HepG2 (cell line): ENCODE results near the gene SNX30. TPM values are rescaled to one million over a fixed set of nuclear protein-coding genes. Genes with fewer than 3 reads are reported as not detected.

Experiments used
- ATAC-seq: fragments of 200-7000 bp; cut with Tn5 transposase; 3 replicates; pipeline ENCODE4 v1.9.1; 2020; ENCODE audit warnings: mild to moderate bottlenecking, moderate library complexity
- BruUV-seq: library from RNA; stranded (reverse); fragments of 400-500 nt; replicated peaks from 2 replicates; lab custom pipeline; 2021; lab: Mats Ljungman, UMichigan
- CTCF ChIA-PET: fragments of 300-600 bp; formaldehyde crosslinking; extraction: SDS; loops from one replicate; lab custom pipeline; 2021; ENCODE audit warnings: low total read pairs, inconsistent platforms, low intra/inter-chr PET ratio; lab: Yijun Ruan, JAX
- POLR2A ChIA-PET: fragments of 350-600 bp; sonication (Branson Sonifier 250); formaldehyde crosslinking; loops from one replicate; lab custom pipeline; 2020; ENCODE audit warnings: antibody characterized with exemption, inconsistent platforms; lab: Yijun Ruan, JAX
- DNase-seq: peaks from one replicate; pipeline ENCODE4 v3.0.0-alpha.2; 2015; ENCODE audit warnings: low spot score
- FAIRE-seq: peaks from 3 replicates; lab custom pipeline; 2011; peaks lifted over from hg19 to GRCh38; lab: Jason Lieb, UNC
- H2AFZ ChIP-seq: one replicate; pipeline ENCODE4 v1.6.1; 2011; ENCODE audit warnings: low read length, inconsistent platforms
- H3K27ac ChIP-seq: fragments of 300-600 bp; 3 replicates; pipeline ENCODE4 v1.8.0; 2011; ENCODE audit warnings: mixed run types, mild to moderate bottlenecking, mixed read lengths, low read length, inconsistent platforms; ENCODE audit not compliant: insufficient read depth; ENCODE audit errors: extremely low read length
- H3K27me3 ChIP-seq, 2 experiments: fragments of 200-600 bp in 1 of 2; 2 replicates in 1 of 2; 3 replicates in 1 of 2; pipeline versions ENCODE4 v1.6.0 to v1.8.0; 2011; ENCODE audit warnings: low read length in 2 of 2, mild to moderate bottlenecking in 2 of 2, moderate library complexity in 2 of 2, inconsistent platforms in 1 of 2; ENCODE audit not compliant: insufficient read depth in 2 of 2, control insufficient read depth in 1 of 2
- H3K36me3 ChIP-seq, 2 experiments: fragments of 200-600 bp in 1 of 2; replicated peaks in 1 of 2; 2 replicates in 1 of 2; 3 replicates in 1 of 2; pipeline versions ENCODE4 v1.5.1 to v1.8.0; 2011; ENCODE audit warnings: low read length in 2 of 2, inconsistent platforms in 1 of 2; ENCODE audit not compliant: insufficient read depth in 2 of 2, control insufficient read depth in 1 of 2
- H3K4me1 ChIP-seq: 2 replicates; pipeline ENCODE4 v1.5.1; 2012; ENCODE audit warnings: low read length, inconsistent platforms; ENCODE audit not compliant: insufficient read depth
- H3K4me2 ChIP-seq: 2 replicates; pipeline ENCODE4 v1.6.0; 2011; ENCODE audit warnings: low read depth, low read length, inconsistent platforms
- H3K4me3 ChIP-seq, 3 experiments: fragments of 200-600 bp in 1 of 3; sonication (generic), shearing (Covaris generic) in 1 of 3; replicated peaks in 1 of 3; 2 replicates each; pipeline ENCODE4 v1.5.1; 2011 to 2016; ENCODE audit warnings: low read length in 3 of 3, inconsistent platforms in 2 of 3, low read depth in 2 of 3, mild to moderate bottlenecking in 2 of 3, control low read depth in 1 of 3, mixed read lengths in 1 of 3; ENCODE audit not compliant: insufficient read depth in 1 of 3
- H3K79me2 ChIP-seq: one replicate; pipeline ENCODE4 v1.6.1; 2011; ENCODE audit warnings: low read length, inconsistent platforms; ENCODE audit not compliant: insufficient read depth
- H3K9ac ChIP-seq: 2 replicates; pipeline ENCODE4 v1.6.0; 2011; ENCODE audit warnings: mild to moderate bottlenecking, low read depth, low read length, inconsistent platforms; ENCODE audit not compliant: insufficient read depth
- H3K9me3 ChIP-seq: 2 replicates; pipeline ENCODE4 v1.5.1; 2012; ENCODE audit warnings: mild to moderate bottlenecking, low read length
- H4K20me1 ChIP-seq: 2 replicates; pipeline ENCODE4 v1.6.0; 2011; ENCODE audit warnings: inconsistent platforms, mild to moderate bottlenecking, low read length, moderate library complexity; ENCODE audit not compliant: insufficient read depth
- CAMTA2 ChIP-seq: sonication (generic); formaldehyde crosslinking; IDR thresholded peaks from 2 replicates; pipeline ENCODE4 v1.4.0; 2020; ENCODE audit warnings: mild to moderate bottlenecking, missing genetic modification reagents, borderline replicate concordance
- CREM ChIP-seq, 2 experiments: sonication (generic) in 1 of 2; formaldehyde crosslinking in 1 of 2; IDR thresholded peaks; 2 replicates each; pipeline versions ENCODE4 v1.4.0 to v1.6.1; 2016 to 2020; ENCODE audit warnings: antibody characterized with exemption in 1 of 2, mild to moderate bottlenecking in 1 of 2, missing genetic modification reagents in 1 of 2
- CTCF ChIP-seq: sonication (generic); formaldehyde crosslinking; IDR thresholded peaks from 2 replicates; pipeline ENCODE4 v1.5.0; 2020; ENCODE audit warnings: mild to moderate bottlenecking, missing genetic modification reagents, moderate library complexity
- DBP ChIP-seq: sonication (generic); formaldehyde crosslinking; IDR thresholded peaks from 2 replicates; pipeline ENCODE4 v1.4.0; 2020; ENCODE audit warnings: missing genetic modification reagents; ENCODE audit errors: not compliant biosample characterization
- ETS1 ChIP-seq: sonication (generic); formaldehyde crosslinking; IDR thresholded peaks from 2 replicates; pipeline ENCODE4 v1.4.0; 2020; ENCODE audit warnings: missing genetic modification reagents
- FOXM1 ChIP-seq: sonication (generic); formaldehyde crosslinking; IDR thresholded peaks from 2 replicates; pipeline ENCODE4 v1.5.0; 2020; ENCODE audit warnings: missing genetic modification reagents
- HNF4G ChIP-seq, 2 experiments: sonication (generic) in 1 of 2; formaldehyde crosslinking in 1 of 2; IDR thresholded peaks; 2 replicates each; pipeline versions ENCODE4 v1.4.0 to v1.6.1; 2011 to 2020; ENCODE audit warnings: borderline replicate concordance in 2 of 2, low read depth in 2 of 2, mild to moderate bottlenecking in 2 of 2, low read length in 1 of 2, missing genetic modification reagents in 1 of 2, moderate library complexity in 1 of 2
- KLF12 ChIP-seq: sonication (generic); formaldehyde crosslinking; IDR thresholded peaks from 2 replicates; pipeline ENCODE4 v1.4.0; 2020; ENCODE audit warnings: missing genetic modification reagents, borderline replicate concordance
- MLLT10 ChIP-seq: sonication (generic); formaldehyde crosslinking; IDR thresholded peaks from 2 replicates; pipeline ENCODE4 v1.4.0; 2020; ENCODE audit warnings: missing genetic modification reagents
- PITX1 ChIP-seq: sonication (generic); formaldehyde crosslinking; IDR thresholded peaks from 2 replicates; pipeline ENCODE4 v1.5.1; 2020; ENCODE audit warnings: mild to moderate bottlenecking, missing genetic modification reagents
- SIX4 ChIP-seq: sonication (generic); formaldehyde crosslinking; IDR thresholded peaks from 2 replicates; pipeline ENCODE4 v1.4.0; 2020; ENCODE audit warnings: missing genetic modification reagents
- SMC3 ChIP-seq: IDR thresholded peaks from 2 replicates; pipeline ENCODE4 v1.6.1; 2011; ENCODE audit warnings: low read length, improper control_type of control experiment
- SOX5 ChIP-seq: IDR thresholded peaks from 2 replicates; pipeline ENCODE4 v1.6.1; 2016; ENCODE audit warnings: borderline replicate concordance
- STAG1 ChIP-seq: sonication (generic); formaldehyde crosslinking; IDR thresholded peaks from 2 replicates; pipeline ENCODE4 v1.4.0; 2020; ENCODE audit warnings: missing genetic modification reagents
- TCF12 ChIP-seq, 2 experiments: fragments of 450-650 bp in 1 of 2; sonication (generic) in 1 of 2; formaldehyde crosslinking in 1 of 2; IDR thresholded peaks; 2 replicates each; pipeline versions ENCODE4 v1.6.1 to v1.8.0; 2017 to 2022; ENCODE audit warnings: antibody characterized with exemption in 1 of 2, mild to moderate bottlenecking in 1 of 2, missing genetic modification reagents in 1 of 2, moderate library complexity in 1 of 2
- XBP1 ChIP-seq: sonication (generic); formaldehyde crosslinking; IDR thresholded peaks from 2 replicates; pipeline ENCODE4 v1.5.0; 2020; ENCODE audit warnings: missing genetic modification reagents
- ZFY ChIP-seq: sonication (generic); formaldehyde crosslinking; IDR thresholded peaks from 2 replicates; pipeline ENCODE4 v1.4.0; 2020; ENCODE audit warnings: missing genetic modification reagents
- ZNF232 ChIP-seq: sonication (generic); formaldehyde crosslinking; IDR thresholded peaks from 2 replicates; pipeline ENCODE4 v1.4.0; 2020; ENCODE audit warnings: missing genetic modification reagents, borderline replicate concordance
- ZNF383 ChIP-seq: sonication (generic); formaldehyde crosslinking; IDR thresholded peaks from 2 replicates; pipeline ENCODE4 v1.4.0; 2020; ENCODE audit warnings: missing genetic modification reagents, mild to moderate bottlenecking, borderline replicate concordance
- ZNF570 ChIP-seq: sonication (generic); formaldehyde crosslinking; IDR thresholded peaks from 2 replicates; pipeline ENCODE4 v1.4.0; 2020; ENCODE audit warnings: mild to moderate bottlenecking, missing genetic modification reagents, borderline replicate concordance
- ZNF746 ChIP-seq: sonication (generic); formaldehyde crosslinking; IDR thresholded peaks from 2 replicates; pipeline ENCODE4 v1.8.0; 2022; ENCODE audit warnings: mild to moderate bottlenecking, missing genetic modification reagents
- ZSCAN9 ChIP-seq: IDR thresholded peaks from 2 replicates; pipeline ENCODE4 v1.6.1; 2016; ENCODE audit warnings: borderline replicate concordance
- WGBS: methylation state at CpG from one replicate; pipeline ENCODE4 v1.1.6; 2017; ENCODE audit warnings: low lambda C conversion rate; 5-methylcytosine and 5-hydroxymethylcytosine counted together
- in situ Hi-C: cut with HindIII; loops from 2 replicates; pipeline ENCODE4 v1.10.0; 2017; ENCODE audit warnings: low pct_unique_long_range_greater_than_20kb; ENCODE audit not compliant: extremely low pct_ligation_motif_present
- intact Hi-C: fragments of 100-400 bp; cut with micrococcal nuclease; formaldehyde crosslinking; loops from one replicate; pipeline ENCODE4 v1.10.0; 2022; ENCODE audit not compliant: unreplicated experiment
- polyA plus RNA-seq, 8 experiments: library from polyadenylated mRNA; depleted of rRNA in 3 of 8; stranded (reverse) in 7 of 8; unstranded in 1 of 8; fragments of >200 nt; fragmentation: Illumina TruSeq in 4 of 8; extraction: Trizol in 4 of 8; gene quantifications; 2 replicates each; pipeline versions ENCODE4 v1.2.1 to v1.2.3, GENCODE V29; 2011 to 2016; ENCODE audit warnings: low read depth in 4 of 8, missing spikeins in 1 of 8, mixed read lengths in 1 of 8; ENCODE audit not compliant: insufficient read depth in 1 of 8
- total RNA-seq, 5 experiments: library from RNA; depleted of rRNA; stranded (reverse); fragments of >200 nt; fragmentation: Illumina TruSeq; extraction: Trizol; gene quantifications; 2 replicates each; pipeline ENCODE4 v1.2.3, GENCODE V29; 2016; ENCODE audit warnings: low read depth in 1 of 5

Gene SNX30
- total and polyA plus RNA-seq, 2 of the 13 experiments (the other 11 are each of a cell fraction or from before 2014, with no cell fraction given), result 4.4 to 12.4 TPM

GRCh38 chr9:112921549-112921948, 171.0 kb downstream of the SNX30 start:
- no peak overlapping the region for H3K27ac ChIP-seq
- peak; percentile 74 for FAIRE-seq
- TF ChIP-seq STAG1 (CRISPR knock-in tag) (peak; percentile 56), KLF12 (no peak), PITX1 (CRISPR knock-in tag) (no peak), SMC3 (peak; percentile 47; the same call in 1 of the 2 replicates), MLLT10 (no peak), CAMTA2 (CRISPR knock-in tag) (no peak), ZNF383 (CRISPR knock-in tag) (no peak), ZFY (no peak), SIX4 (no peak), FOXM1 (CRISPR knock-in tag) (no peak), ZSCAN9 (CRISPR knock-in tag) (no peak), ETS1 (CRISPR knock-in tag) (no peak), ZNF570 (CRISPR knock-in tag) (no peak), TCF12 (IDR thresholded peaks at IDR 0.05) (no peak), TCF12 (CRISPR knock-in tag; IDR thresholded peaks at IDR 0.05) (no peak), XBP1 (CRISPR knock-in tag) (no peak), ZNF232 (CRISPR knock-in tag) (no peak), DBP (CRISPR knock-in tag) (no peak), CTCF (CRISPR knock-in tag) (peak; percentile 63), SOX5 (CRISPR knock-in tag) (no peak), HNF4G (IDR thresholded peaks at IDR 0.05; ENCODE audit: borderline replicate concordance, low read depth, low read length) (no peak), HNF4G (CRISPR knock-in tag; IDR thresholded peaks at IDR 0.05; ENCODE audit: borderline replicate concordance, low read depth) (no peak), ZNF746 (CRISPR knock-in tag) (no peak), CREM (IDR thresholded peaks at IDR 0.05) (no peak), CREM (CRISPR knock-in tag; IDR thresholded peaks at IDR 0.05) (no peak)
- TF ChIP-seq, all 625 proteins: peak for 3
- no TSS peak for BruUV-seq
- CTCF ChIA-PET, result interaction anchor here (6.3 kb wide), 1 partner anchor 190 kb away, joined by 74 read pairs; no protein-coding TSS in a partner anchor
- in situ Hi-C loops, result no loop called here
- peak; percentile 76 for ATAC-seq
- no peaks in the 10 kb centered on the region for H4K20me1 ChIP-seq
- H3K9ac ChIP-seq, result no peak overlapping the region
- H3K4me1 ChIP-seq, result no peaks in the 10 kb centered on the region
- no peak overlapping the region for H3K4me3 ChIP-seq
- peaks cover 0 to 4% of the 10 kb centered on the region in 2 experiments; a peak in 1 of 5 replicates for H3K27me3 ChIP-seq
- peak; percentile 38 for DNase-seq
- H3K36me3 ChIP-seq, result no peaks in the 10 kb centered on the region
- no peaks in the 10 kb centered on the region for H3K79me2 ChIP-seq
- WGBS, result 3% methylated on average over 3 of the region's 3 CpGs
- POLR2A ChIA-PET, result no interaction called here
- H3K4me2 ChIP-seq, result no peak overlapping the region
- intact Hi-C loops, result no loop called here
- H3K9me3 ChIP-seq, result no peaks in the 10 kb centered on the region
- no peak overlapping the region for H2AFZ ChIP-seq
